T-helper 1 cell treated with Interleukin-12 subunit alpha and Interleukin-12 subunit beta and Interleukin-4 antibody, amounts not matched to agents 30 ng/mL and 1 ng/mL, for 36 hours (primary cell): ENCODE measurements around the gene OSBPL8. TPM values are rescaled to one million over a fixed set of nuclear protein-coding genes. Genes with fewer than 3 reads are reported as not detected.

Experiments used
- intact Hi-C: fragments of 100-400 bp; cut with micrococcal nuclease; formaldehyde crosslinking; loops from one replicate; pipeline ENCODE4 v1.15.1; 2024
- total RNA-seq: library from RNA; stranded (reverse); gene quantifications from 2 replicates; pipeline ENCODE4 v1.2.3, GENCODE V29; 2022

OSBPL8 gene
- total RNA-seq, 1 donor from 2014 or later: 111 TPM

DNA sequence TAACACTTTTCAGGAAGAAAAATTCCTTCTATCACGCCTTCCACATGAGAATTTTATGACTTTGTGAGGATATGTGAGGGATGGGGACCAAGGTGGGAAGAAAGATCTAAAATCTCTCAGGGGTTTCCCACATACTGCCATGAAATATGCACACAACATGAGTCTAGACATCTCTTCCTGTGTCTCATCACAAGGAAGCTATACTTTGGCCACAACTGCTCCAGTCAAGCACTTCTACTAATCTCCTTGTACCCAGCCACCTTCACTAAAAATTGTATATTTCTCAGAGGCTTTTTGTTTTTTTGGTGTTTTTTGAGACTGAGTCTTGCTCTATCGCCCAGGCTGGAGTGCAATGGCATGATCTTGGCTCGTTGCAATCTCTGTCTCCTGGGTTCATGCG lies 3.2 kb downstream of the OSBPL8 start:
- intact Hi-C loops: loop anchor here (5.0 to 10.0 kb wide), 3 partner anchors 84 to 1222 kb away; partner anchors contain the start of genes CAPS2 and GLIPR1L1

DNA sequence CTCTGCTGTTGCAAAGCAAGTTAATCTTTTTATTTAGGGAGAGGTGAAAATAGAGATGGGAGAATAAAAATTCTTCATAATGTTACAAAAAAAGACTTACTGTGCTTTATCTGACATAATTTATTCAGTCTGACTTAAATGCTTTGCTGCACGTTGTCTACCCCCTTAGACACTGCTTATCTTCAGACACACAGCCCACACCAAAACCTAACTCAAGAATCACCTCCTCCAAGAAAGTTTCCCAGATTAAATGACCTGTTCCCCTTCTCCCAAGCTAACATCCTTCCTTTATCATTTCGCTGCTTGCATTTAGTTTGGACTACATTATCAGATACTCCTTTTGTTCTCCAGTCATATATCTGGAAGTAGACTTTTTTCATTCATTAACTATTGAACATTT lies 3.8 kb downstream of the OSBPL8 start:
- intact Hi-C loops: loop anchor here (5.0 to 10.0 kb wide), 3 partner anchors 83 to 1221 kb away; partner anchors contain the start of genes CAPS2 and GLIPR1L1

DNA sequence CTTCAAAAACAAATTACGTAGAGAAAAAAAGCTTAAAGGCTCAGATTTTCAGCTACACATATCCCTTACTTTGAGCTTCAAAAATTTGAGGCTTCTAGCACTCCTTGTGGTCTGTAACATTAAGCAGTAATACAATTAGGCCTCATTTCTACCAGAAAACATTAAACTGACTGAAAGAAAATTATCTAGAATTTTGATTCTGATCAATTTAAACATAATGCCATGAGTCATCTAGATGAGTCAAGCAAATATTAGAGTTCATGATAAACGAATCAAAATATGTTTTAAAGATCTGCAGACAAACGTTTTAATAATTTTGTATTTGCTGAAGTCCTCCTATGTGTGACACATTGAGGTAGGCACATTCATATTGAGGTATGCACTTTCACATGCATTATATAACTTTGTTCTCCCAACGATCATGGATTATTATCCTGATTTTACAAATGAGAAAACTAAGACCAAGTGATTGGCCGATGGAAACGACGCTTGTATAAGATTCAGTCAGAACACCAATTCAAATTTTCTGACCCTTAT lies 4.3 kb downstream of the OSBPL8 start:
- intact Hi-C loops: loop anchor here (5.0 to 10.0 kb wide), 3 partner anchors 83 to 1220 kb away; partner anchors contain the start of genes CAPS2 and GLIPR1L1

DNA sequence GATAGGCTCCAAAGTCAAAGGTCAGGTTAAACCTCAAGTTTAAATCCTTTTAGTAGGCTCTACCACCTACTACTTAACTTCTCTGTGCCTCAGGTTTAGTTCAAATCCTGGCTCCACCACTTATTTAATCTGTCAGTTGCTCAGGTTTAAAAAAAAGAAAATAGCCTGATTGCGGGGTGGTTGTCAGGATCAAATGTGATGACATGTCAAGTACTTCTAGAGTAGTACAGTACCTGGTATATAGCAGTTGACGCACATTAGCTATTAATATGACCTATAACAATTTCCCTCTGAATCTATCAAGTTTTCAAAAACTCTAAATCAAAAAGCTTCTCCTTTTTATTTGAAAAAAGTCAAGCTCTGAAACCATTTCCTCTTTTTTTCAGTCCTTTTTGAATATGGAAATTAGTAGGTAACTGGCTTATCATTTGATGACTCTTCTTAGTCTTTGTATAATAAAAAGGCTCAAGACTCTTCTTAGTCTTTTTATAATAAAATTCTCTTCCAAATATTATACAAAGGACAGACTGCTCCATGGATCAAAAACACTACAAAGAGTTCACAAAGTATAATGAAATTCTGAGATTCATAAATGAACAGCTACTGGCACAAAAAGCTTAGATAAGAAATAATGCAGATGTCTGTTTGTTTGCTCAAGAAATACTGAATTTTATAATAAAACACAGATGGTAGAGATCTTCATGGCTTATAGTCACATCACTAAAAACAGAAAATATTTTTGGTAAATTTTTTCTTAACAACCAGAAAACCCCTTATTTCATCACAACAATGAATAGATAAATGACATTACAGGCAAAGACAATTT lies 5.0 kb downstream of the OSBPL8 start:
- intact Hi-C loops: loop anchor here (5.0 to 10.0 kb wide), 3 partner anchors 82 to 1220 kb away; partner anchors contain the start of genes CAPS2 and GLIPR1L1

DNA sequence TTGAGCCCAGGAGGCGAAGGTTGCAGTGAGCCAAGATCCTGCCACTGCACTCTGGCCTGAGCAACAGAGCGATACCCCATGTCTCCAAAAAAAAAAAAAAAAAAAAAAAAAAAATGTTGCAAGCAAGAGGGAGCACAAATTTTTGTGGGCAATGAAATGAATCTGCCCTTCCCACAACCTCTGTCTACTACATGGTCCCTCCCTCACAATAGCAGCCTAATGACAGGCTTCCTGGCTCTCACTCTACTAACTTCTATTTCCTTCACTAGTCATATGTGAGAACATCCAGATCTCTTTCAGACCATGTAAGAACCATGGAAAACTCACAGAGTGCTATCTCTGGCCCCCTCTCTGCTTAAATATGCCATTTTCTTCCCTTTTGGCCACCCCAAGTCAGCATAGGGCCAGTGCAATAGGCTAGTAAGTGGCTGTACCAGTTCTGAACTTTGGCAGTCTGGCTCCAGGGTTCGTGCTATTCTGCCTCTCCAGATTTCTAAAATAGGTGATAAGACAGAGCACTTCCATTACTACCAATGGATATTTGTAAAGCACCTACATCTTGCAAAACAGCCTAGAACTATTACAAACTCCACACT lies 7.1 kb downstream of the OSBPL8 start:
- intact Hi-C loops: loop anchor here (10.0 kb wide), 1 partner anchor 1218 kb away; the partner anchor contains the start of genes CAPS2 and GLIPR1L1

DNA sequence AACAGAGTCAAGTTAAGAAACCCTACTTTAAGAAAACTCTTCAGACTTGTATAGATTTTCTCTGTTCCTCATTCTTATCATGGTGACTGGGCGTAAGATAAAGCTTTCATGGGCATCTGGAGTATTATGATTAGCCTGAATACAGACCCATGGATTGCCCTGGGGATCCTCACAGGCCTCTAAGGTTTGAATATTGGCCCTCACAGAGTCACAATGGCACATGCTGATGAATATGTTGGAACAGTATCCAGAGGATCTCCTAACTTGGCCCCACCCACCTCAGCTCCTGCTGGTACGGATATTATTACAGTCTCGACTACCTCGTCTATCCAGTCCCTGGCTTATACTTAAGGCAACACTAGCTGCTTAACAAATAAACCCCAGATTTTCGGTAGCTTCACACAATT lies 8.1 kb downstream of the OSBPL8 start:
- intact Hi-C loops: loop anchor here (10.0 kb wide), 1 partner anchor 1217 kb away; the partner anchor contains the start of genes CAPS2 and GLIPR1L1

DNA sequence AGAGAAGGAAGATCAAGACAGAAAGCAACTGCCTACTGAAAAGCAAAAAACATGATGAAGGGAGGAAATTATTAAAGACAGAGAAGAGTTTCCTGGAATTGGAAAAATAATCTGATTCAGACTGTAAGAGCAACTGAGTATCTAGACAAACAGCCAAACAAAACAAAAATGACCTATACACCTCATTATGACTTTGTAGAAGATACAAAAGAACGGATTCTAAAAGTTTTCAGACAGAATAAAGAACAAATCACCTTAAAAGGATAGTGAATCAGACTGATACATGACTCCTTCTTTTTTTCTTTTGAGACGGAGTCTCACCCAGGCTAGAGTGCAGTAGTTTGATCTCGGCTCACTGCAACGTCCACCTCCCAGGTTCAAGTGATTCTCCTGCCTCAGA lies 10.4 kb downstream of the OSBPL8 start:
- intact Hi-C loops: no loop called here

DNA sequence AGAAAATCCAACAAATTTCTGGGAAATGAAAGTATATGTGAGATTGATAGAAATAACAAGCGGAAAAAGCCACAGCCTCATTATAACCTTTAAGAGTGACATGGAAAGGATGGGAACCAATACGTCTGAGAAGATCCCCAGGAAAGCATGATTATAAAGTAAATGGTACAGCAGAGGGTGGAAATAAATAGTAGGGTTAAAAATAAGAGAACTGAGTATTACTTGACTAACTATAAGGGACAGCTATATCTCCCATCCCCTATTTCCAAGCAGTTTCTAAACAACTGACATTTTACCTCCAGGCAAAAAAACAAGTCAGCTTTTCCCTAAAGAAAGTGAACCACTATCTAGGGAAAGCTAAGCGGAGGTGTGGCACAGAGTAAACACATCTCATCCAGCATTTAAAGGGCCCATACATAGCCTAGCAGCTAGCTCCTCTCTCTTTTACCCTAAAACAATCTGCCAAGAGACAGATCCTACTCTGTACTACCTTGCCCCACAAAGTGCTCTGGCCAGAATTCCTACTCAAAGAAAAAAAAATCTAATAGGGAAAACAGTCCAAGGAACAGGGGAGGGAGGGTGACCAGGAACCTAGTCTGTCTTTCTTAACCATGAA lies 11.2 kb downstream of the OSBPL8 start:
- intact Hi-C loops: loop anchor here (1.0 kb wide), 1 partner anchor 10 kb away; no protein-coding TSS in a partner anchor

DNA sequence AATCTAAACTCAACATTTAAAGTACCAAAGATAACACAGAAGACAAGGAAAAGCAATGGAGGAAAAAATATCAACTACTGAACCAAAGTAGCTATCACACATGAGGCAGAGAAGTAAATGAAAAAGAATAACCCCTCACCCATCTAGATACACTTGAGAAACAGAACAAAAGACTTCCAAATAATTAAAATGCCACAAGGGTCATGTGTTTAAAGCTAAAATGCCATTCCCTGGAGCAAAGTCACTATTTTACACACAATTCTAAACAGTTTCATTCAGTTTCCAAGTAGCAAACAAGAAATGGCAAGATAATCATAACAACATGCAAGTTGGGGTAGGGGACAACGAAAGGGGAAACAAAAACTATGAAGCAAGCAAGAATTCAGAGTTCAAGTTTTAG lies 12.0 kb downstream of the OSBPL8 start:
- intact Hi-C loops: no loop called here

DNA sequence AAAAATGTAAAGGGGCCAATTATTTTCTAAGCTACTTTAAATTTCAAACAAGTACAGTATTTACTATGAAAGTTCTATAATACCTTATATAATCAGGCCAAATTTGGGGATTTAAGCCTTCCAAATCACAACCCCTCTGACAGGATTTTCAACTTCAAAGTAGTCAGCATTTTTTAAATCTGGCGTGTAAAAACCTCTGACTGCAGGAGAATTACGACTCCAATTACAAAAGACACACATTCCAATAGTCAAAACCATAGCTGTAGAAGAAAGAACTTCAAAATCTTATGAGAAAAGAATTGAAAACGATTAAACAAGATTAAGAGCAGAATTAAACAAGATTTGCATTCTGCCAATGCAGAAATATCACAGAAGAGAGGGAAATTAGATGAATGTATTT lies 12.7 kb downstream of the OSBPL8 start:
- intact Hi-C loops: no loop called here

DNA sequence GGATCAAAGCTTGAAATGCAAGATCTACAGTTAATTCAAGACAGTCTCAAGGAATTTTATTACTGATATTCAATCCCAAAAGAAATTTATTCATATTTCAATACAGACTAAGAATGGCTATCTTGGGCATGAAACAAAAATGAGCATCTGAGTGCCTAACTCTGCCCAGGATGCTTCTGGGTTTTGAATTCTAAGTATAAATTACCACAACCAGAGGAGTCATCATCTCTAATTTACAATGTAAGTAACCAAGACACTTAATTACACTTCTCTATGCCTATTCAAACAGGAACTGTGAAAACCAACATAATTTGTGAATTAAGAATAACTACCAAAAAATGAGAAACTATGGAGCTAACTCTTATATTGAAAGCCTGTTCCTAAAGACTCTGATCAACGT lies 14.1 kb downstream of the OSBPL8 start:
- intact Hi-C loops: no loop called here

DNA sequence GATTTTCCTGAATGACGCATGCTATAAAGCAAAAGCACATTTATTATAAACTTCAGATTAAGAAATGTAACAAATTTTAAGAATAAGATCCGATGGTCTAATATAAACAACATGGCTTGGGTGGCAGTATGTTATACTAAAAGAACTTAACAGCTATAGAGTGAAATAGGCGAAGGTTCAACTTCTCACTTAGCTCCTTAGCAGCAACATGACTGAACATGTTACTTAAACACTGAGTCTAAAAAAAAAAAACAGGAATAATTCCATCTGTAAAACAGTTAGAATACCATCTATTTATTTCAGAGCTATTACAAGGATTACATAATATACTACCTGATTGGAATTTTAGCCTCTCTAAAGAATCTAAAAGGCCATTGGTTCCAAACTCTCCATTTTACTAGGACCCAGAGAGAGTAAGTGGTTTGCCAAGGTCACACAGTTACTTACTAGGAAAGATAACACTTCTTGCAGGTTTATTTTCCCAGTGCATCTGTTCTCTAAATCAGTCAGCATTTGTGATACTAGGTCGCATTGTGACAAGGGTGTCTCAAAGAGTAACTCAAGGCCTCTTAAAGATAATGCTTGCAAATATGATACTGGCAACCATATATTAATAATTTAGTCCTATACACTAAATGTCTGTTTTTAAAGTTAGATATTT lies 14.8 kb downstream of the OSBPL8 start:
- intact Hi-C loops: no loop called here

DNA sequence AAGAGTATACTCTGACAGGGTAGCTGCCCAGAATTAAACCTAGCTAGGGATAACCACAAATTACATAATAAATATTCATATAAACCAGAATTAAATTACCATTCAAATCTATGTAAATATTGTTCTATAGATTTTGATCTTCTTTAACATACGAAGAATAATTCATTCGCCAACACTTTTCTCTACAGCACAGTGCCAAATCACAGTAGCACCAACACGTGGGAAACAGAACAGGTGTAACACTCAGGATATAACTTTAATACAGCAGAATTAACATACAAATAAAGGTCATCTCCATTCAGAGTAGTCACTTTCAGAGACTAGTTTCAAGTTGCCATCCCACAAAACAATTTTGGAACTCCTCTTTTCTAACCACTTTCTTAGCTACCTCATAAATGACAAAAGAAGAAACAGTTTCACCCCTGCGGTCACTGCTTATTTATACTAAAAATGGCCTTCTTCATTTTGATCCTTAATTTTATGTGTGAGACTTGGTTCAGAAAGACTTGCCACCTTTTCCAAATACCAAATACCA lies 15.7 kb downstream of the OSBPL8 start:
- intact Hi-C loops: no loop called here

DNA sequence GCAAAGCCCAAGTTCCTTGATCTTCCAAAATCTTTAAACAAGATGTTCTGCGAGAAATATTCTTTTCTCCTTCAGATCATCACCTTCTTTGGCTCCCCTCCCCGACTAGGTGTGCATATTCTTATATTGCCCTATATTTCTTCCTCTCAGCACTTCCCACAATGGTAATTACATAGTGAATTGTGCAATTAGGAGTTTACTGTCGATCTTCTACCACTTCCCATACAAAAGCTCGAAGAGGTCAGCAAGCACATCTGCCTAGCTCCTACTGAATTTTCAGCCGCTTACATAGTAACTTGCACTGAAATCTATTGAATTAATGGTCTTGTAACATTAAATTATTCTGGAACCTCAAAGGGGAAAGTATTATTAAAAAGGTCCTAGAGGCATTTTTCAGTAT lies 16.7 kb downstream of the OSBPL8 start:
- intact Hi-C loops: no loop called here

DNA sequence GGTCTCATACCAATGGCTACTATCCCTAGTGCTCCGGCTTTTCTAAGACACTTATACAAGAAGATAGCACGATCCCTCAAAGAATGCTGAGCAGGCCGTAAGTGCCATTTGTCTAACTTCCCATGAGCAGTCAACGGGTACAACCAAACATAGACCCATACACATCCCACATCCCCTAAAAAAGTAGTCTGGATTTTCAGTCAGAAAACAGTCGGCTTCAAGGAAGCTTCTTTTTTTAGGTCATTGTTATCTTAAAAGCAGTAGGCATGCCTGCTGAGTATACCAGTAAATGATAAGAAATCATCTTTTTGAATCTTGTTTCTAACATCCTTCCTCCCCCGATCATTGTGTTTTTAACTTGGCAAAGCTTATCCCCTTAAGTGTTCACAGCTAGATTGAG lies 19.8 kb downstream of the OSBPL8 start:
- intact Hi-C loops: no loop called here

DNA sequence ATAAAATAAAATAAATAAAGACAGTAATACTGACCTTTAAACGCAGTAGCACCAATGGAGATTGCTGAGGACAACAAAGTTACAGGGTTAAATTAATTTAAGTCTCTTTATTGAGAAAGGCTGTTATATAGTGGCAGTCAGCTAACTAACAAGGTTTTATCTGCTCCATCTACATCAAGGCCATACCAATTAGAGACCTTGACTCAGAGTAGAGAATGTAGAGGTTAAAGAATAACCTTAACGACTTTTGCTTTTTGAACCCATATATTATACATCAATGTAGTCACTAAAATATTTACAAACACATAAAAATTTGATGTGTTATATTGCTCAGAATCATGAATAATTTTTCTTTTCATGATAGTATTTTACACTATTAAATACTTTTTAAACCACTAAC lies 21.6 kb downstream of the OSBPL8 start:
- intact Hi-C loops: no loop called here

DNA sequence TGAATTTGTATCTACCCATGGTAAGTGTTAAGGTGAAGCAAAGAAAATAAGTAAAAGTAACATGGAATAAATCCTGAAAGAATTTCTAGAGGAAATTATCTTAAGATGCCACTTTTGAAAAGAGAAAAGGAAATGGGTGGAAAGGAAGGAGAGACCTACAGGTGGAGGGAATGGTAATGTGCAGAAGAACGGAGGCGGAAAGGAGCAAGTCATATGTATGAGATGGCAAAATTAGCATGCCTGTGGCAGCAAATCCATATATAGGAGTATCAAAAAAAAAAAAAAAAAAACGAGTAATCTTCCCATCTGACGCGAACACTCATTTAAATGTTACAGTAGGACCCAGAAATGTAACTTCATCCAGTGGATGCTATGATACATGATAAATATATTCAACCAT lies 23.0 kb downstream of the OSBPL8 start:
- intact Hi-C loops: no loop called here

DNA sequence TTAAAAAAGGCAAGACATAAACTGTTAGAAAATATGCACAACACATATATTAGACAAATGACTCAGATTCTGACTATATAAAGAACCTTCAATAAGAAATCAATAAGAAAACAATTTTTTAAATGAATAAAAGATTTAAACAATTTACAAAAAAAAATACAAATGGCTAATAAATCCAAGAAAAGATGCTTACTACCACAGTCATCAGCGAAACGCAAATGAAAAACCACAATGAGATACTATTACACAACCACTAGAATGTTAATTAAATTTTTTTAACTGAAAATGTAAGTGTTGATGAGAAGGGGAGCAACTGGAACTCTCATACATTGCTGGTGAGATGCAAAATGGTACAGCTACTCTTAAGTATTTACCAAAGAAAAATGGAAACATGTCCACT lies 24.4 kb downstream of the OSBPL8 start:
- intact Hi-C loops: no loop called here

DNA sequence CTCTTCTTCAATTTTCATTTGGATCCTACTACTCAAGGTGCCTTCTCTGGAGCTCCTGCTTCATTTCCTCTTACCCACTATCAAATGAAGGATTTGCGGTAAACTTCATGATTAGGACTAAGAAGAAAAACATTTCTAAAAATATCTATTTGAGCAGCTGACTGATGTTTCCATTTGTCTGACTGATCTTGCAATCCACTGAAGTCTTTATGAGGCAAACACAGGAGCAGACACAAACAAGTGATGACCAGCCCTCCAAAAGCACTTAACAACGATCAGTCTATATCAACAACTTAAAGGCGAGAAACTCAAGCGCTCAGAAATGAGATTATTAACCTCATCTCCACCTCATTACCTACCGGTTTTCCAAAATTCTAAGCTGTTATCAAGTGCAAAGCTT lies 26.2 kb downstream of the OSBPL8 start:
- intact Hi-C loops: no loop called here

DNA sequence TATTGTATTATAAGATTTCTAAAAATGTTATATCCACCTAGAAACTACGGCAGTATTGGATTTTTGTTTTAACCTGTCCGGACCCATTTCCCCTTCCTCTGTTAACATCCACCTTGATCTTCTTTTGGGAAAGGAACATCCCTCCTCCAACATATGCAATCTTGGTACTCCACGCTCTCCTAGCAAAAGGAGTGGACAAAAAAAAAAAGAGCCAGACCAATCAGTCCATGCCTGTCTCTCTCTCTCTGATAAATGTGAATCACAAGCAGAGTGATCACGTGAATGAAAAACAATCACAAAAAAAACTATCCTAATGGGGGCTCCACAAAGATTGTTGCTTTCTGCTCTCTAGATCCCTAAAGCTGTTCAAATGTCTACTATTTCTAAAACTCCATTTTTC lies 27.1 kb downstream of the OSBPL8 start:
- intact Hi-C loops: no loop called here

DNA sequence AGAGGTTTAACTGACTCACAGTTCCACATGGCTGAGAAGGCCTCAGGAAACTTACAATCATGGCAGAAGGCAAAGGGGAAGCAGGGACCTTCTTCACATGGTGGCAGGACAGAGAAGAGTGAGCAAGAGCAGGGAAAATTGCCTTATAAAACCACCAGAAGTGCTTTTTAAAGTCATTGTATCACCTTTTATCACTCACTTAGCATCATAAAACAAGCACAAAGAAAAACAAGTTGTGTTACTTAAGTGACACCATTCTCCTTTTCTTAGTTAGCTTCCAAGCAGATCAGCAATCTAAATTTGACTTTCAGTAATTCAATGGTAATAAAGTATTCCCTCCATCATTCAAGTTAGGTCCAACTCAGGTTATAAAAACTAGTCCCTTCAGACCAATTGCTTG lies 28.5 kb downstream of the OSBPL8 start:
- intact Hi-C loops: no loop called here
